LNCAP (cell line): ENCODE data around the gene GULP1.

Source experiments
- CTCF ChIP-seq: fragments of 450-650 bp; IDR thresholded peaks from 2 replicates; pipeline ENCODE4 v1.5.1; 2017; ENCODE audit warnings: mild to moderate bottlenecking

The GULP1 gene

GRCh38 chr2:188623995-188624643 is 332.4 kb downstream of the GULP1 start:
- no peak for TF ChIP-seq CTCF

GRCh38 chr2:188627471-188627870 is 335.8 kb downstream of the GULP1 start:
- TF ChIP-seq CTCF: no peak

GRCh38 chr2:188628989-188629752 is 337.5 kb downstream of the GULP1 start:
- TF ChIP-seq CTCF: no peak

GRCh38 chr2:188629753-188630527 is 338.3 kb downstream of the GULP1 start:
- no peak for TF ChIP-seq CTCF

- TF ChIP-seq CTCF: no peak
Observed at GRCh38 chr2:188631037-188631809, 339.5 kb downstream of the GULP1 start.

GRCh38 chr2:188634656-188635055 is 343.0 kb downstream of the GULP1 start:
- TF ChIP-seq CTCF: no peak
